GM13976 (cell line): Measurements from ENCODE around the gene SAP30.
A peak's percentile ranks its signal among the peaks of the same experiment; 100 is the strongest.

Experiments
- DNase-seq: peaks from one replicate; pipeline ENCODE4 v3.0.0; 2012; ENCODE audit warnings: low spot score
- CTCF ChIP-seq: IDR thresholded peaks from 2 replicates; pipeline ENCODE4 v1.5.1; 2012; ENCODE audit warnings: borderline replicate concordance, mild to moderate bottlenecking; ENCODE audit not compliant: insufficient read depth; ENCODE audit errors: extremely low read depth, missing control alignments, control extremely low read depth
- in situ Hi-C: fragments of 300-500 bp; cut with MboI; formaldehyde crosslinking; loops from one replicate; pipeline ENCODE4 v1.12.0; 2022; ENCODE audit warnings: low sequenced_read_pairs, mixed read lengths, inconsistent platforms; ENCODE audit not compliant: unreplicated experiment

SAP30 gene

GRCh38 chr4:173365359-173365996 is 5.3 kb upstream of the SAP30 start:
- in situ Hi-C loops: no loop called here
- DNase-seq: no peak
- TF ChIP-seq CTCF: no peak

GRCh38 chr4:173367285-173367684 is 3.5 kb upstream of the SAP30 start:
- in situ Hi-C loops: no loop called here
- peak; percentile 28 for DNase-seq
- no peak for TF ChIP-seq CTCF

GRCh38 chr4:173367946-173368345 is 2.8 kb upstream of the SAP30 start:
- DNase-seq: no peak
- TF ChIP-seq CTCF: no peak
- in situ Hi-C loops: no loop called here

DNA sequence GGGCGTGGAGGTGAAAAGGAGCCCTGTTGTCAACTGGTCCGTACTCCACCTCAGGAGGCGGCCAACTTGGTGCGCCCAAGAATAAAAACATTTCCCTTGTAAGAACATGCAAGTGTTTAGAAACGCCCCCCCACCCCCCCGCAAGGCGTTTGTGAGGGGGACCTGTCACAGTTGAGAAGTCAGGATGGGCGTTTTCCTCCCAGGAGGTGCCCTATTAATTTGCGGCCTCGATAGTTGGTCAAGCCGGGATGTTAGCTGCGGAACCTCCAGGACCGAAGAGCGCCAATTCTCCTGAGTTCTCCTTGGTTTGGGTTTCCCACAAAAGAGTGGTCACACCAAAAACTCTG is 651 bp upstream of the SAP30 start:
- peak; percentile 50 for DNase-seq
- in situ Hi-C loops: no loop called here
- no peak for TF ChIP-seq CTCF

GRCh38 chr4:173371292-173372192 is 788 bp downstream of the SAP30 start:
- TF ChIP-seq CTCF: no peak
- DNase-seq: peak; percentile 47
- in situ Hi-C loops: no loop called here

- no peak for DNase-seq
- in situ Hi-C loops: no loop called here
- TF ChIP-seq CTCF: no peak
Observed at GRCh38 chr4:173374588-173374987, 3.8 kb downstream of the SAP30 start.

GRCh38 chr4:173379929-173380328 is 9.2 kb downstream of the SAP30 start:
- TF ChIP-seq CTCF: no peak
- DNase-seq: no peak
- in situ Hi-C loops: no loop called here
